ENCODE measurements around the gene SERPINA4. TPM values are rescaled to one million over a fixed set of nuclear protein-coding genes. Genes with fewer than 3 reads are reported as not detected.

SERPINA4 gene
- total and polyA plus RNA-seq, 2 experiments from 2014 or later = not detected

GRCh38 chr14:94600148-94600545 is 38.9 kb downstream of the SERPINA4 start:
- Histone ChIP-seq H3K36me3 (ENCODE audit: insufficient read depth) (no peaks in the 10 kb centered on the region), H3K27me3 (ENCODE audit: insufficient read depth) (no peaks in the 10 kb centered on the region), H3K4me2 (no peak overlapping the region), H3F3A (replicated peaks; ENCODE audit: low read depth) (no peaks in the 10 kb centered on the region), H3K4me1 (ENCODE audit: insufficient read depth) (no peaks in the 10 kb centered on the region), H2AFZ (no peak overlapping the region), H4K20me1 (replicated peaks; ENCODE audit: insufficient read depth) (no peaks in the 10 kb centered on the region), H3K79me2 (replicated peaks; ENCODE audit: insufficient read depth) (no peaks in the 10 kb centered on the region), H3K4me3 (no peak overlapping the region), H3K9me2 (ENCODE audit: insufficient read depth) (no peaks in the 10 kb centered on the region), H3K27ac (ENCODE audit: low read depth) (no peak overlapping the region)
- Mint-ChIP-seq H3K27ac (no peak overlapping the region), H3K4me1 (peaks cover 13% of the 10 kb centered on the region), H3K4me3 (no peak overlapping the region), H3K9me3 (peaks cover 7% of the 10 kb centered on the region), H3K36me3 (ENCODE audit: low read depth) (no peaks in the 10 kb centered on the region; the same call in 1 of the 3 replicates), H3K27me3 (ENCODE audit: insufficient read depth, low read depth, poor library complexity) (peaks cover 10% of the 10 kb centered on the region)
- TF ChIP-seq ETS1 (IDR thresholded peaks at IDR 0.05) = no peak
- no peak for TF ChIP-seq CTCF (conservative IDR thresholded peaks at IDR 0.05; ENCODE audit: low read depth in 2 of 2)
- TF ChIP-seq ZNF462 (CRISPR knock-in tag; IDR thresholded peaks at IDR 0.05) = no peak
- TF ChIP-seq ZNF114 (CRISPR knock-in tag; IDR thresholded peaks at IDR 0.05) = no peak
- TF ChIP-seq NANOG (IDR thresholded peaks at IDR 0.05; ENCODE audit: borderline replicate concordance) = no peak
- no peak for TF ChIP-seq JUNB (IDR thresholded peaks at IDR 0.05; ENCODE audit: unreplicated experiment)
- TF ChIP-seq EZH2phosphoT487 (IDR thresholded peaks at IDR 0.05; ENCODE audit: unreplicated experiment) = no peak
- TF ChIP-seq POLR2AphosphoS5 (IDR thresholded peaks at IDR 0.05; ENCODE audit: low read depth) = no peak
- TF ChIP-seq ZNF331 (CRISPR knock-in tag; IDR thresholded peaks at IDR 0.05; ENCODE audit: low read depth) = no peak
- ATAC-seq = no peak
- DNase-seq (ENCODE audit: low spot score) = no peak

All from GM23338 (cell line).